Measurements from ENCODE around the gene SH2B3. TPM values are rescaled to one million over a fixed set of nuclear protein-coding genes. Genes with fewer than 3 reads are reported as not detected.
A peak's percentile ranks its signal among the peaks of the same experiment; 100 is the strongest.

The SH2B3 gene
- total and polyA plus RNA-seq, 2 of the 13 experiments (the other 11 are each of a cell fraction or from before 2014, with no cell fraction given) = 6.8 to 6.9 TPM

DNA sequence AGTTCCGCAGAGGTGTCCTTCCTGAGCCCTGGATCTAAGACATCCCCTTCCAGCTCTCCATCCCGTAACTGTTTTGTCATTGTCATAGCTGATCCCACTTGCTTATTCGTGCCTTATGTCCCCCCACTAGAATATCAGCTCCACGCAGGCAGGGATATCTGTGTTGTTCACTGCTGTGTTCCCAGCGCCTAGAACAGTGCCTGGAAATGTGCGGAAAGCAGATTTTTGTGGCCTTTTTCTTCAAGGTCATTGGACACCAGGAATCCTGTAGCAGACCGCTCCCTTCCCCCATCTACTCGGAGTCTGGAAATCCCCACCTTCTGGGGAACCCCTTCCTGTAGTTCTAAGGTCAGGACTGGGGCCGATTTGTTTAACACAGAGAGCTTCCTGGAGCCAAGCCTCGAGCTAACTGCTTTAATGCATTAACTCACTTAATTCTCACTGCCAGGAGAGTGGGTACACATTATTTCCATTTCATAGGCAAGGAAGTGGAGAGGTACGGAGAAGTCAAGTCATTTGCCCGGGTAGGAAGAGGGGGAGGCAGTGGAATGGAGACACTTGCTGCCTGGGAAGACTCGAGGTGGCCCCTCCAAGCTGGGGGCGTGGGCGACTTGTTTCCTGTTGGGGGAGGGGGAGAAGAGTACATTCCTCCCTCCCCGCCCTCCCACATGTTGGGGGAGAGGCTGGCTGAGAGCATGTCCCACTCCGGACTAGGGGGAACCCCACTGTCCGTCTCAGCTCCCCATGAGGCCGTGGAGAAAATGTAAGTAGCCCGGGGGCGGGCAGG lies 1.2 kb upstream of the SH2B3 start (continued):
- TF ChIP-seq ZNF704 (CRISPR knock-in tag; IDR thresholded peaks at IDR 0.05; ENCODE audit: borderline replicate concordance) = no peak
- no peak for TF ChIP-seq ARNTL (CRISPR knock-in tag; IDR thresholded peaks at IDR 0.05)
- 0 out of 2 replicates have a peak, but pooled peaks have one; percentile 61 for TF ChIP-seq ZNF879 (CRISPR knock-in tag; IDR thresholded peaks at IDR 0.05)
- TF ChIP-seq, protein P1, sequence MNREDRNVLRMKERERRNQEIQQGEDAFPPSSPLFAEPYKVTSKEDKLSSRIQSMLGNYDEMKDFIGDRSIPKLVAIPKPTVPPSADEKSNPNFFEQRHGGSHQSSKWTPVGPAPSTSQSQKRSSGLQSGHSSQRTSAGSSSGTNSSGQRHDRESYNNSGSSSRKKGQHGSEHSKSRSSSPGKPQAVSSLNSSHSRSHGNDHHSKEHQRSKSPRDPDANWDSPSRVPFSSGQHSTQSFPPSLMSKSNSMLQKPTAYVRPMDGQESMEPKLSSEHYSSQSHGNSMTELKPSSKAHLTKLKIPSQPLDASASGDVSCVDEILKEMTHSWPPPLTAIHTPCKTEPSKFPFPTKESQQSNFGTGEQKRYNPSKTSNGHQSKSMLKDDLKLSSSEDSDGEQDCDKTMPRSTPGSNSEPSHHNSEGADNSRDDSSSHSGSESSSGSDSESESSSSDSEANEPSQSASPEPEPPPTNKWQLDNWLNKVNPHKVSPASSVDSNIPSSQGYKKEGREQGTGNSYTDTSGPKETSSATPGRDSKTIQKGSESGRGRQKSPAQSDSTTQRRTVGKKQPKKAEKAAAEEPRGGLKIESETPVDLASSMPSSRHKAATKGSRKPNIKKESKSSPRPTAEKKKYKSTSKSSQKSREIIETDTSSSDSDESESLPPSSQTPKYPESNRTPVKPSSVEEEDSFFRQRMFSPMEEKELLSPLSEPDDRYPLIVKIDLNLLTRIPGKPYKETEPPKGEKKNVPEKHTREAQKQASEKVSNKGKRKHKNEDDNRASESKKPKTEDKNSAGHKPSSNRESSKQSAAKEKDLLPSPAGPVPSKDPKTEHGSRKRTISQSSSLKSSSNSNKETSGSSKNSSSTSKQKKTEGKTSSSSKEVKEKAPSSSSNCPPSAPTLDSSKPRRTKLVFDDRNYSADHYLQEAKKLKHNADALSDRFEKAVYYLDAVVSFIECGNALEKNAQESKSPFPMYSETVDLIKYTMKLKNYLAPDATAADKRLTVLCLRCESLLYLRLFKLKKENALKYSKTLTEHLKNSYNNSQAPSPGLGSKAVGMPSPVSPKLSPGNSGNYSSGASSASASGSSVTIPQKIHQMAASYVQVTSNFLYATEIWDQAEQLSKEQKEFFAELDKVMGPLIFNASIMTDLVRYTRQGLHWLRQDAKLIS (CRISPR knock-in tag; IDR thresholded peaks at IDR 0.05) = no peak
- no peak for TF ChIP-seq TRAFD1 (CRISPR knock-in tag; IDR thresholded peaks at IDR 0.05; ENCODE audit: borderline replicate concordance)
- TF ChIP-seq ZNF746 (CRISPR knock-in tag; IDR thresholded peaks at IDR 0.05) = peak; percentile 59; the same call in 1 of the 2 replicates
- TF ChIP-seq ZSCAN9 (CRISPR knock-in tag; IDR thresholded peaks at IDR 0.05; ENCODE audit: borderline replicate concordance) = 0 out of 2 replicates have a peak, but pooled peaks have one; percentile 12
- TF ChIP-seq IKZF5 (CRISPR knock-in tag; IDR thresholded peaks at IDR 0.05) = 0 out of 2 replicates have a peak, but pooled peaks have one; percentile 10
- 0 out of 2 replicates have a peak, but pooled peaks have one; percentile 12 for TF ChIP-seq ZNF34 (CRISPR knock-in tag; IDR thresholded peaks at IDR 0.05; ENCODE audit: borderline replicate concordance)
- no peak for TF ChIP-seq GPBP1L1 (CRISPR knock-in tag; IDR thresholded peaks at IDR 0.05)
- 0 out of 2 replicates have a peak, but pooled peaks have one; percentile 9 for TF ChIP-seq IRF2 (CRISPR knock-in tag; IDR thresholded peaks at IDR 0.05)
- TF ChIP-seq ZFP36L1 (CRISPR knock-in tag; IDR thresholded peaks at IDR 0.05) = 0 out of 2 replicates have a peak, but pooled peaks have one; percentile 50
- no peak for TF ChIP-seq ZNF781 (CRISPR knock-in tag; IDR thresholded peaks at IDR 0.05; ENCODE audit: borderline replicate concordance, not compliant biosample characterization)
- peak; percentile 40; the same call in 1 of the 2 replicates for TF ChIP-seq KLF6 (CRISPR knock-in tag; IDR thresholded peaks at IDR 0.05)
- TF ChIP-seq UBTF (CRISPR knock-in tag; IDR thresholded peaks at IDR 0.05) = peak; percentile 55; the same call in 1 of the 2 replicates

All from HepG2 (cell line).